ENCODE measurements around the gene GPATCH8. TPM values are rescaled to one million over a fixed set of nuclear protein-coding genes. Genes with fewer than 3 reads are reported as not detected.
"Not testable (repeated sequence)": the region's sequence is repeated elsewhere in the genome, so short reads cannot be mapped to it uniquely, and the experiment has no call there.

The GPATCH8 gene
- total and polyA plus RNA-seq, 5 donors from 2014 or later = 24.0 to 87.7 (median 25.5) TPM

DNA sequence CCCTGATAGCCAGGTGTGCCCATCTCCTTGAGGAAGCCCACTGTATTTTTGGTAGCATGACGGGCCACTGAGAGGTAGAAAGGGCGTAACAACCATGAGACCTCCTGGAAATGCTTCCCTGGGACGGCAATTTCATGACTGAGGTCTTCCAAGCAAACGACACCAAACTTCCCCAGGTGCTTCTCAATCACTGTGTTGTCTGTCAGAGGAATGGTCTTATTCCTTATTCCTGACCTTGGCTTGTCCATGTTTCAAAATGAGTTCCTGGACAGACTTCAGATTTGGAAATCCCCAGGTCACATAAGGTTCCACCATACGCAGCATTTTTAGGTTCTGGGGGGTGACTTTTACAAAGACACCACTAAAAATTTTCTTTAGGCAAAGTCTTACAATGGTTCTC is 138.2 kb downstream of the GPATCH8 start:
- not testable (repeated sequence) for H3K27ac Mint-ChIP-seq

DNA sequence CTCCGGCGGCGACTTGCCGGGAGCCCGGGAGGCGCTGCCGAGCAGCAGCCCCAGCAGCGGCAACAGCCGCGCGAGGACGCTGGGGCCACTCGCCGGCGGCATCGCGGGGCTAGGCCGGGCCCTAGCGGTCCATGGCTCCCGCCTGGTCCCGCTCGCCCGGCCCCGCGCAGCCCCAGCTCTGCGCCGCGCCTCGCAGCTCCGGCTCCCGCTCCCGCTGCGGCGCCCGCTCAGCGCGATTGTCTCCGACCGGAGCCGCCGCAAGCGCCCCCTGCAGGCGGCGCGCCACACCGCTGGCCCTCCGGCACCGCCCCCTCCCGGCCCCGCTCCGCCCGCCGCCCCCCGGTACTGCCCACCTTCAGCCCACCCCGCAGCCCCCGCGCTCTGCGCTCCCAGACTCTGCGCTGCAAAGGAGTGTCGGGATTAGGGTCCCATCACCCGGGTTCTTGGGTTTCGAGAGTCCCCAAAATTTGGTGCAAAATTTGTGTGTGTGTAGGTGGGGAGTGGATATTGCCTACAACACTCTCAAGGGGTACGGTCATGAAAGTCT is 139.5 kb downstream of the GPATCH8 start, which contains the start of gene FAM171A2:
Gene FAM171A2 (minus strand): TSS at position 241 of the 547 bp plus-strand sequence. CDS start 139 bp downstream, at position 102.
- peaks cover 0 to 14% (median 0%) of the 10 kb centered on the region in 4 donors for H3K4me1 Mint-ChIP-seq
- H3K27ac ChIP-seq (ENCODE audit: insufficient read depth, low read length, poor library complexity, severe bottlenecking) = no peak within 1 kb of the TSS
- peaks cover 15% of the 10 kb centered on the region for H3K4me1 ChIP-seq (ENCODE audit: control insufficient read depth, insufficient read depth, low read length, poor library complexity, severe bottlenecking)
- peaks cover 34% of the 10 kb centered on the region for H3K27me3 Mint-ChIP-seq
- H3K9me3 ChIP-seq (ENCODE audit: control insufficient read depth in 2 of 2, low read length in 2 of 2) = no peaks in the 10 kb centered on the region
- H3K36me3 Mint-ChIP-seq = no peaks in the 10 kb centered on the region
- peak; percentile 53 to 62 (median 57) for DNase-seq
- peaks cover 0 to 2% (median 0%) of the 10 kb centered on the region in 7 donors for H3K9me3 Mint-ChIP-seq
- no peak within 1 kb of the TSS for H3K4me3 ChIP-seq (ENCODE audit: low read depth, low read length)
- no peak within 1 kb of the TSS for H3K27ac Mint-ChIP-seq
- no peaks in the 10 kb centered on the region for H3K36me3 ChIP-seq (ENCODE audit: control insufficient read depth, insufficient read depth, low read length)
- peak within 1 kb of the TSS; percentile 41 to 89 (median 84) for H3K4me3 Mint-ChIP-seq
- no peaks in the 10 kb centered on the region for H3K27me3 ChIP-seq (ENCODE audit: control insufficient read depth, insufficient read depth, low read length)
- ATAC-seq (ENCODE audit: low read depth in 2 of 2) = peak; percentile 76 to 85

More for the DNA sequence above, 138.2 kb downstream of the GPATCH8 start:
- not testable (repeated sequence) for H3K9me3 ChIP-seq (ENCODE audit: control insufficient read depth in 2 of 2, low read length in 2 of 2); H3K36me3 ChIP-seq (ENCODE audit: control insufficient read depth, insufficient read depth, low read length); H3K4me3 ChIP-seq (ENCODE audit: low read depth, low read length); H3K27me3 ChIP-seq (ENCODE audit: control insufficient read depth, insufficient read depth, low read length); ATAC-seq (ENCODE audit: low read depth in 2 of 2); H3K27ac ChIP-seq (ENCODE audit: insufficient read depth, low read length, poor library complexity, severe bottlenecking); DNase-seq; H3K9me3 Mint-ChIP-seq; H3K36me3 Mint-ChIP-seq
- peaks cover 15% of the 10 kb centered on the region for H3K4me1 ChIP-seq (ENCODE audit: control insufficient read depth, insufficient read depth, low read length, poor library complexity, severe bottlenecking)
- Mint-ChIP-seq H3K27me3 (peaks cover 34% of the 10 kb centered on the region), H3K4me1 (peaks cover 0 to 13% (median 4%) of the 10 kb centered on the region in 4 donors), H3K4me3 (peak overlapping the region in 3 of 4 donors; percentile 41 to 82 (median 68))

DNA sequence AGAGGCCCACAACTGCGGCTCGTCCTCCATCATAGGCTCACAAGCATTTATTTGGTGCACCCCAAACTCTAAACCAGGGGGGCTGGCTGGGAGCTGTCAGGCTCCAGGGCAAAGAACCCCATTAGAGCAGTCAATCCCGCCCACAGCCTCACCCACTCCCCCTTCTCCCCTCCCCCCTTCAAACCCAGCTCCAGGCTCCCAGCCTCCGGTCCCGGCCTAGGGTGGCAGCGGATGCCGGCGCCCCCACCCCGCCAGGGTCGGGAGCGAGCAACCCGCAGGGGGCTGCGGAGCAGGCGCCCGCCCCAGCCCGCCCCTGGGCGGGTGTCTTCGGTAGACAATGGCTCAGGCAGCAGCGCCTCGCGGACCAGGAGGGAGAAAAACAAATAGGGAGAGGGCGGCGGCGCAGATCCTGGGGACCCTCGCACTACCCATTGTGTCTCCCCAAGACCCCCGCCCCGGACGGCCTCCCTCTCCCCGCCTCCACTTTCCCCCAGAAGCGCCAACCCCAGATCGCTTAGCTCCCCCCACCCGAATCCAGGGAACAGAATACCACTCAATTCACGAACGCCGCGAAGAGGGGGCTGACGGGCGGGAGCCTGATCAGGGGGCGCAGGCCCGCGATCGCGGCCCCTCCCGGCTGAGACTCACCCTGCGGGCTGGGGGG is 140.1 kb downstream of the GPATCH8 start:
- Histone ChIP-seq H3K9me3 (ENCODE audit: control insufficient read depth in 2 of 2, low read length in 2 of 2) (no peaks in the 10 kb centered on the region), H3K4me1 (ENCODE audit: control insufficient read depth, insufficient read depth, low read length, poor library complexity, severe bottlenecking) (peaks cover 15% of the 10 kb centered on the region), H3K27me3 (ENCODE audit: control insufficient read depth, insufficient read depth, low read length) (no peaks in the 10 kb centered on the region), H3K27ac (ENCODE audit: insufficient read depth, low read length, poor library complexity, severe bottlenecking) (no peak overlapping the region), H3K4me3 (ENCODE audit: low read depth, low read length) (no peak overlapping the region), H3K36me3 (ENCODE audit: control insufficient read depth, insufficient read depth, low read length) (no peaks in the 10 kb centered on the region)
- Mint-ChIP-seq H3K4me1 (peaks cover 0 to 16% (median 0%) of the 10 kb centered on the region in 4 donors), H3K36me3 (no peaks in the 10 kb centered on the region), H3K9me3 (peaks cover 0 to 2% (median 0%) of the 10 kb centered on the region in 7 donors), H3K27me3 (peaks cover 34% of the 10 kb centered on the region), H3K4me3 (peak overlapping the region in 3 of 4 donors; percentile 70 to 82 (median 81)), H3K27ac (no peak overlapping the region)
- ATAC-seq (ENCODE audit: low read depth in 2 of 2) (peak; percentile 26 to 28), DNase-seq (no peak)

DNA sequence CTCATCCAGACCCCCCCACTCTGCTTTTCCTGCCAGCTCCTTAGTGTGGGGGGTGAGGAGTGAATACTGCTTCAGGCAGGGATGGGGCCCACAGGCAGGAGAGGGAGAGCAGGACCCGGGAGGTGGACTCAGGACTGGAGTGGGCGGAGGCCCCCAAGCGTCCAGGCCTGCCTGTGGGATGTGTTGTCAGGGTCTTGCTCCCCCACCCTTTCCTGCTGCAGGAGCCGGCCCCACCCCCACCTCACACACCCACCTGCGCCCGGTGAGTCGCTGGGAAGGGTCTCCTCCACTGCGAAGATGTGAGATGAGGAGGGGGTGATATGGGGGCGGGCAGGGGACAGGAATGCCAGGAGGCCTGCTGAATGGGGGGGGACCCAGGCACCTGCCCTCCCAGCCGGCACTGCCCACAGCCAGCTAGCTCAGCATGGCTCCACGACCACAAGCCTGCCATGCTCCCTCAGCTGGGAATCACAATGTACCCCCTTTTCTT is 140.7 kb downstream of the GPATCH8 start:
- Mint-ChIP-seq H3K27me3 (peaks cover 34% of the 10 kb centered on the region), H3K27ac (no peak overlapping the region), H3K4me3 (peak overlapping the region in 1 of 4 donors; percentile 21), H3K36me3 (no peaks in the 10 kb centered on the region), H3K4me1 (peaks cover 0 to 14% (median 0%) of the 10 kb centered on the region in 4 donors), H3K9me3 (peaks cover 0 to 2% (median 0%) of the 10 kb centered on the region in 7 donors)
- Histone ChIP-seq H3K4me3 (ENCODE audit: low read depth, low read length) (no peak overlapping the region), H3K27me3 (ENCODE audit: control insufficient read depth, insufficient read depth, low read length) (no peaks in the 10 kb centered on the region), H3K9me3 (ENCODE audit: control insufficient read depth in 2 of 2, low read length in 2 of 2) (no peaks in the 10 kb centered on the region), H3K4me1 (ENCODE audit: control insufficient read depth, insufficient read depth, low read length, poor library complexity, severe bottlenecking) (peaks cover 15% of the 10 kb centered on the region), H3K36me3 (ENCODE audit: control insufficient read depth, insufficient read depth, low read length) (no peaks in the 10 kb centered on the region), H3K27ac (ENCODE audit: insufficient read depth, low read length, poor library complexity, severe bottlenecking) (no peak overlapping the region)
- DNase-seq = no peak
- ATAC-seq (ENCODE audit: low read depth in 2 of 2) = no peak

DNA sequence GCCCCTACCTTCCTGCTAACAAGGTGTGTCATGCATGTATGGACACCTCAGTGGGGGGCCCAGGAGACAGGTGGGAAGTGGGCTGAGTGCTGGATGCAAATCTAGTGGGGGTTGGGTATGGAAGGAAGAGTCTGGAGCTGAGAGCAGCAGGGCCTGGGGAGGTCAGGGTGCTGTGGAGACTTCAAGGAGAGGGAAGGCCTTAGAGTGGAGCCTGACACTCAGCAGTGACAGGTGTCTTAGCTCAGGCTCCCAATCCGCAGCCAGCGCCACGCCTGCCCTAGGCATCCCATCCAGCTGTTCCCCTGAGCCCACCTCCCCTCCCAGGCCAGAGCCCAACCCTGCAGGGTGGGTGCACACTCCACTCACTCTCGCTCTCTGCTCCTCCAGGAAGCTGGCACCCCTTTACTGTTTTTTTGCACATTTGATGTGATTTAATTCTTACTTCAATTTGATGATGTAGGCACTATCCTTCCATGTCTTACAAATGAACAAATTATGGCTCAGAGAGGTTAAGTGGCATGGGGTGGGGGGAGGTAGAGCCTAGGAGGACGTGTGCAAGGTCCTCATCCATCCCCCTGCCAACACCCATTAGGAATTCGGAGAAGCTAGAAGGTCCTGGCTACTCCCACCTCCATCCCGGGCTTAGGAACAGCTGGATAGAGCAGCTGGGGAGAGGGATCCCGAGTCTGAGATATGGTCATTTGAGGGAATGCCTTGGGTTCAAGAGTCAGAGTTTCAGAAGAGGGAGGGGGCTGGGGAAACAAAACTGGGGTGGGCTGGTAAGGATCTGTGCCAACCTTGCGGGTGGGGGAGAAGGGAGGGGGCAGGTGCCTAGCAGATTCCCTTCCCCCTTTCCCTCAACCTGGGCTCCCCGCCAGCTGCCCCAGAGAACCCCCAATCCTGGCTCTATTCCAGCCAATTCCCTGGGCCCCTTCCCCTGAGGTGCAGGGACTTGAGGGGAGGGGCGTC is 141.6 kb downstream of the GPATCH8 start:
- peaks cover 15% of the 10 kb centered on the region for H3K4me1 ChIP-seq (ENCODE audit: control insufficient read depth, insufficient read depth, low read length, poor library complexity, severe bottlenecking)
- no peak overlapping the region for H3K27ac Mint-ChIP-seq

DNA sequence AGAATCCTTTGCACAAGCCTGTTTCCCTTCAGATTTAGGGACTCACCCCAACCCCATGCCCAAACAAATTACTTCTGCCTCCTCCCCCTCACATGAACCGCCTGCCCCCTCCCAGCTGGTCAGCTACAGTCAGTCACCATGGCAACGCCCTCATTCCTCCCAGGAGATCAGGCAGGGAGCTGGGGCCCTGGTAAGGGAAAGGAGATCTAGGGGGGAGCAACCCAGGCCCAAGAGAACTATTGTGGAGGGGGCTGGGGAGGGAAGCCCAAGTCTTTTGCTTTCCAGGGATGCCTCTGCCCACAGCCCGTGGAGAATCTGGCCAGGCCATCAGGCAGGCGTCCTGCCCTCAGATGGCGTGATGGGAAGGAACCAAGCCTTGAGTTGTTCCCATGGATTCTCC is 142.4 kb downstream of the GPATCH8 start:
- Histone ChIP-seq H3K27ac (ENCODE audit: insufficient read depth, low read length, poor library complexity, severe bottlenecking) (no peak overlapping the region), H3K27me3 (ENCODE audit: control insufficient read depth, insufficient read depth, low read length) (no peaks in the 10 kb centered on the region), H3K36me3 (ENCODE audit: control insufficient read depth, insufficient read depth, low read length) (no peaks in the 10 kb centered on the region), H3K9me3 (ENCODE audit: control insufficient read depth in 2 of 2, low read length in 2 of 2) (no peaks in the 10 kb centered on the region), H3K4me3 (ENCODE audit: low read depth, low read length) (no peak overlapping the region), H3K4me1 (ENCODE audit: control insufficient read depth, insufficient read depth, low read length, poor library complexity, severe bottlenecking) (peaks cover 15% of the 10 kb centered on the region)
- DNase-seq (no peak), ATAC-seq (ENCODE audit: low read depth in 2 of 2) (no peak)
- peaks cover 0 to 1% (median 0%) of the 10 kb centered on the region in 7 donors for H3K9me3 Mint-ChIP-seq
- peaks cover 0 to 14% (median 0%) of the 10 kb centered on the region in 4 donors for H3K4me1 Mint-ChIP-seq
- H3K27ac Mint-ChIP-seq = no peak overlapping the region
- no peaks in the 10 kb centered on the region for H3K36me3 Mint-ChIP-seq
- H3K27me3 Mint-ChIP-seq = peaks cover 22% of the 10 kb centered on the region
- peak overlapping the region in 1 of 4 donors; percentile 70 for H3K4me3 Mint-ChIP-seq

More for the DNA sequence above, 141.6 kb downstream of the GPATCH8 start:
- Histone ChIP-seq H3K9me3 (ENCODE audit: control insufficient read depth in 2 of 2, low read length in 2 of 2) (no peaks in the 10 kb centered on the region), H3K4me3 (ENCODE audit: low read depth, low read length) (no peak overlapping the region), H3K27me3 (ENCODE audit: control insufficient read depth, insufficient read depth, low read length) (no peaks in the 10 kb centered on the region), H3K36me3 (ENCODE audit: control insufficient read depth, insufficient read depth, low read length) (no peaks in the 10 kb centered on the region), H3K27ac (ENCODE audit: insufficient read depth, low read length, poor library complexity, severe bottlenecking) (no peak overlapping the region)
- no peak for ATAC-seq (ENCODE audit: low read depth in 2 of 2)
- peaks cover 0 to 1% (median 0%) of the 10 kb centered on the region in 7 donors for H3K9me3 Mint-ChIP-seq
- no peak for DNase-seq
- H3K27me3 Mint-ChIP-seq = peaks cover 27% of the 10 kb centered on the region
- no peaks in the 10 kb centered on the region for H3K36me3 Mint-ChIP-seq
- peak overlapping the region in 2 of 4 donors; percentile 70 to 84 for H3K4me3 Mint-ChIP-seq
- peaks cover 0 to 14% (median 0%) of the 10 kb centered on the region in 4 donors for H3K4me1 Mint-ChIP-seq

DNA sequence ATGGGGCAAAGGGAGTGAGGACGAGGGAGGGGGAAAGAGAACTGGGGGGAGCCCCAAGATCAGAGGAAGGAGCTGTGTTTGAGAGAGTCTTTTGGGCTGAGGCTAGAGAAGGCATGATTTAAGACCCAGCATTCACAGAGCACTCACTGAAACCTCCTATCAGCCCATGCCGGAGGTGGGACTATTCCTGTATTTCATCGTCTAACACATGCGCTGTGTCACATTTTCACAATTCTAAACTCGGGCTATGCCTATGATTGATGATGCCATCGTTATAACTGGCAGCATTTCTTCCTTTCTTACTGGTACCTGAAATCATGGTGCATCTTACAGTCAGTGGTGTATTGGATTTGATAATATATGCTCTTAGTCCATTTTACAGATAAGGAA is 143.1 kb downstream of the GPATCH8 start:
- Mint-ChIP-seq H3K27me3 (peaks cover 23% of the 10 kb centered on the region), H3K36me3 (no peaks in the 10 kb centered on the region), H3K4me1 (peaks cover 0 to 18% (median 0%) of the 10 kb centered on the region in 4 donors), H3K9me3 (peaks cover 0 to 1% (median 0%) of the 10 kb centered on the region in 7 donors), H3K27ac (no peak overlapping the region), H3K4me3 (peak overlapping the region in 2 of 4 donors; percentile 2 to 49)
- ATAC-seq (ENCODE audit: low read depth in 2 of 2) (no peak), DNase-seq (no peak)
- Histone ChIP-seq H3K27me3 (ENCODE audit: control insufficient read depth, insufficient read depth, low read length) (no peaks in the 10 kb centered on the region), H3K27ac (ENCODE audit: insufficient read depth, low read length, poor library complexity, severe bottlenecking) (no peak overlapping the region), H3K36me3 (ENCODE audit: control insufficient read depth, insufficient read depth, low read length) (no peaks in the 10 kb centered on the region), H3K4me1 (ENCODE audit: control insufficient read depth, insufficient read depth, low read length, poor library complexity, severe bottlenecking) (peaks cover 15% of the 10 kb centered on the region), H3K9me3 (ENCODE audit: control insufficient read depth in 2 of 2, low read length in 2 of 2) (no peaks in the 10 kb centered on the region), H3K4me3 (ENCODE audit: low read depth, low read length) (no peak overlapping the region)

Data from CD4-positive, CD25-positive, alpha-beta regulatory T cell (primary cell).